SIG-M5 (cell line): ENCODE results near the gene SLC23A2.
A peak's percentile ranks its signal among the peaks of the same experiment; 100 is the strongest.
"Not testable (repeated sequence)": the region's sequence is repeated elsewhere in the genome, so short reads cannot be mapped to it uniquely, and the experiment has no call there.

Source experiments
- DNase-seq: peaks from one replicate; lab custom pipeline; 2025; lab: John Stamatoyannopoulos, UW

The SLC23A2 gene

GRCh38 chr20:5001174-5002076 is at the start of gene SLC23A2:
SLC23A2 (minus strand) TSS chr20:5001510; CDS start chr20:4932562, 68,948 bp downstream.
- DNase-seq = no peak

GRCh38 chr20:5046656-5047339 is 45.5 kb upstream of the SLC23A2 start:
- peak; percentile 53 for DNase-seq

- no peak for DNase-seq
These were observed 44.6 kb upstream of the SLC23A2 start for GRCh38 chr20:5045906-5046305.

GRCh38 chr20:5044075-5044620 is 42.8 kb upstream of the SLC23A2 start:
- DNase-seq = no peak

- no peak for DNase-seq
These were observed 40.1 kb upstream of the SLC23A2 start for GRCh38 chr20:5041433-5041832.

- DNase-seq = no peak
These were observed 39.0 kb upstream of the SLC23A2 start for GRCh38 chr20:5040345-5040744.

- no peak for DNase-seq
These were observed 38.6 kb upstream of the SLC23A2 start for GRCh38 chr20:5039889-5040288.

- DNase-seq = no peak
These were observed 37.9 kb upstream of the SLC23A2 start for GRCh38 chr20:5039255-5039657.

GRCh38 chr20:5036828-5037227 is 35.5 kb upstream of the SLC23A2 start:
- no peak for DNase-seq

- DNase-seq = not testable (repeated sequence)
These were observed 34.2 kb upstream of the SLC23A2 start for GRCh38 chr20:5035518-5035917.

GRCh38 chr20:5033566-5033965 is 32.3 kb upstream of the SLC23A2 start:
- DNase-seq = no peak

- not testable (repeated sequence) for DNase-seq
These were observed 30.4 kb upstream of the SLC23A2 start for GRCh38 chr20:5031701-5032100.

GRCh38 chr20:5031206-5031557 is 29.9 kb upstream of the SLC23A2 start:
- no peak for DNase-seq

- DNase-seq = no peak
These were observed 29.3 kb upstream of the SLC23A2 start for GRCh38 chr20:5030348-5031205.

GRCh38 chr20:5028258-5029059 is 27.1 kb upstream of the SLC23A2 start:
- not testable (repeated sequence) for DNase-seq

GRCh38 chr20:5024982-5025381 is 23.7 kb upstream of the SLC23A2 start:
- no peak for DNase-seq

GRCh38 chr20:5024103-5024502 is 22.8 kb upstream of the SLC23A2 start:
- no peak for DNase-seq

GRCh38 chr20:5023171-5023570 is 21.9 kb upstream of the SLC23A2 start:
- DNase-seq = not testable (repeated sequence)

GRCh38 chr20:5020760-5021159 is 19.4 kb upstream of the SLC23A2 start:
- DNase-seq = no peak

GRCh38 chr20:5013682-5014447 is 12.6 kb upstream of the SLC23A2 start:
- no peak for DNase-seq
